Loucy (cell line): ENCODE data around the gene PCDHGA6.

ENCODE experiments used
- H2AFZ ChIP-seq: fragments of 200-600 bp; sonication (generic); 2 replicates; pipeline ENCODE4 v1.6.0; 2016; ENCODE audit warnings: antibody characterized with exemption, mild to moderate bottlenecking, low read length, moderate library complexity
- H3F3A ChIP-seq: fragments of 200-600 bp; 2 replicates; pipeline ENCODE4 v1.6.0; 2016; ENCODE audit warnings: antibody characterized with exemption, low read depth, mild to moderate bottlenecking
- H3K27me3 ChIP-seq: fragments of 200-600 bp; sonication (generic); 2 replicates; pipeline ENCODE4 v1.6.1; 2014; ENCODE audit warnings: low read length, mild to moderate bottlenecking; ENCODE audit not compliant: insufficient read depth, poor library complexity, severe bottlenecking
- H3K36me3 ChIP-seq: fragments of 200-600 bp; sonication (generic); 2 replicates; pipeline ENCODE4 v1.6.1; 2016; ENCODE audit warnings: low read length; ENCODE audit not compliant: insufficient read depth
- H3K4me1 ChIP-seq: fragments of 200-600 bp; sonication (generic); 2 replicates; pipeline ENCODE4 v1.5.1; 2014; ENCODE audit warnings: low read length, mild to moderate bottlenecking; ENCODE audit not compliant: insufficient read depth, poor library complexity, severe bottlenecking
- H3K4me2 ChIP-seq: fragments of 200-600 bp; sonication (generic); 2 replicates; pipeline ENCODE4 v1.6.0; 2014; ENCODE audit warnings: antibody characterized with exemption, low read length, low read depth, mild to moderate bottlenecking; ENCODE audit not compliant: poor library complexity, severe bottlenecking
- H3K4me3 ChIP-seq: fragments of 200-600 bp; sonication (generic); 2 replicates; pipeline ENCODE4 v1.5.1; 2014; ENCODE audit warnings: low read length, mild to moderate bottlenecking, mixed read lengths; ENCODE audit not compliant: poor library complexity, severe bottlenecking
- H3K79me2 ChIP-seq: fragments of 200-600 bp; sonication (generic); 2 replicates; pipeline ENCODE4 v1.6.1; 2014; ENCODE audit warnings: low read length; ENCODE audit not compliant: insufficient read depth
- H3K9ac ChIP-seq: fragments of 200-600 bp; sonication (generic); 2 replicates; pipeline ENCODE4 v1.6.0; 2014; ENCODE audit warnings: mild to moderate bottlenecking, low read depth, low read length, moderate library complexity; ENCODE audit not compliant: poor library complexity, severe bottlenecking
- H3K9me2 ChIP-seq: fragments of 200-600 bp; sonication (generic); replicated peaks from 2 replicates; pipeline ENCODE4 v1.6.1; 2016; ENCODE audit warnings: low read depth, low read length, mixed read lengths
- H3K9me3 ChIP-seq: fragments of 200-600 bp; sonication (generic); 2 replicates; pipeline ENCODE4 v1.6.1; 2014; ENCODE audit warnings: mild to moderate bottlenecking, antibody characterized with exemption, low read length, low read depth; ENCODE audit not compliant: insufficient read depth
- H4K20me1 ChIP-seq: fragments of 200-600 bp; sonication (generic); 2 replicates; pipeline ENCODE4 v1.6.0; 2014; ENCODE audit warnings: antibody characterized with exemption, low read length, mild to moderate bottlenecking; ENCODE audit not compliant: insufficient read depth, poor library complexity, severe bottlenecking
- EZH2phosphoT487 ChIP-seq: fragments of 200-600 bp; IDR thresholded peaks from 2 replicates; pipeline ENCODE4 v1.6.1; 2018; ENCODE audit warnings: antibody characterized with exemption, mild to moderate bottlenecking, moderate library complexity, borderline replicate concordance
- TF ChIP-seq, protein P1 (sequence below): fragments of 200-600 bp; sonication (generic); conservative IDR thresholded peaks from 2 replicates; pipeline ENCODE4 v1.5.1; 2014; ENCODE audit warnings: mild to moderate bottlenecking, antibody characterized with exemption, low read length

Gene PCDHGA6

DNA sequence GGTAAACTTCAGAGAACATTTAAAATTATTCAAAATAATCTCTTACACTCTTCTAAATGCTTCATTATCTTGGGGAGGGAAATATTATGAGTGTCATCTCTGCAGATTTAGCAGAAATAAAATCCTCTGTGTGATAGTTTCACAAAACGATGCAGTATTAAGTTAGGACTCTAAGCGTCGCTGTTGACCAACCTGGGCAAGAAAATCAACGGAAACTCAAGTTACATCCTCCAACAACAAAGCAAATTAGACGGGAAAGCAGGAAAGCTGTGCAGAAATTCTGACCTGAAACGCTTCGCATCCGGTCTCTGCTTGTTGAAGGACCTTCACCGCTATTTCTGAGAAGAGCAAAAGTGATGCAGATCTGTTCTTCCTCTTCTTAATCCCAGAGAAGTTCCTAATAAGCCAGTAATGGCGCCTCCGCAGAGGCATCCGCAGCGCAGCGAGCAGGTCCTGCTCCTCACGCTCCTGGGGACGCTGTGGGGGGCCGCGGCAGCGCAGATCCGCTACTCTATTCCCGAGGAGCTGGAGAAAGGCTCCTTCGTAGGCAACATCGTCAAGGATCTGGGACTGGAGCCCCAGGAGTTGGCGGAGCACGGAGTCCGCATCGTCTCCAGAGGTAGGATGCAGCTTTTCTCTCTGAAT, at the start of gene PCDHGA6:
PCDHGA6 (plus strand) TSS at position 219 of the 645 bp plus-strand sequence; CDS start at position 412, 193 bp downstream.
- no peak within 1 kb of the TSS for H3K4me3 ChIP-seq
- no peak within 1 kb of the TSS for H3K4me2 ChIP-seq
- peaks cover 2% of the 10 kb centered on the region; the same call in 1 of the 2 replicates for H3K9me3 ChIP-seq
- no peak within 1 kb of the TSS for H2AFZ ChIP-seq
- no peaks in the 10 kb centered on the region for H4K20me1 ChIP-seq
- no peak within 1 kb of the TSS for H3K9ac ChIP-seq
- H3K4me1 ChIP-seq: no peaks in the 10 kb centered on the region
- no peaks in the 10 kb centered on the region for H3K9me2 ChIP-seq
- no peaks in the 10 kb centered on the region for H3K27me3 ChIP-seq
- H3K79me2 ChIP-seq: no peaks in the 10 kb centered on the region
- no peaks in the 10 kb centered on the region for H3K36me3 ChIP-seq
- H3F3A ChIP-seq: no peaks in the 10 kb centered on the region
- no peak for TF ChIP-seq EZH2phosphoT487
- TF ChIP-seq, protein P1, sequence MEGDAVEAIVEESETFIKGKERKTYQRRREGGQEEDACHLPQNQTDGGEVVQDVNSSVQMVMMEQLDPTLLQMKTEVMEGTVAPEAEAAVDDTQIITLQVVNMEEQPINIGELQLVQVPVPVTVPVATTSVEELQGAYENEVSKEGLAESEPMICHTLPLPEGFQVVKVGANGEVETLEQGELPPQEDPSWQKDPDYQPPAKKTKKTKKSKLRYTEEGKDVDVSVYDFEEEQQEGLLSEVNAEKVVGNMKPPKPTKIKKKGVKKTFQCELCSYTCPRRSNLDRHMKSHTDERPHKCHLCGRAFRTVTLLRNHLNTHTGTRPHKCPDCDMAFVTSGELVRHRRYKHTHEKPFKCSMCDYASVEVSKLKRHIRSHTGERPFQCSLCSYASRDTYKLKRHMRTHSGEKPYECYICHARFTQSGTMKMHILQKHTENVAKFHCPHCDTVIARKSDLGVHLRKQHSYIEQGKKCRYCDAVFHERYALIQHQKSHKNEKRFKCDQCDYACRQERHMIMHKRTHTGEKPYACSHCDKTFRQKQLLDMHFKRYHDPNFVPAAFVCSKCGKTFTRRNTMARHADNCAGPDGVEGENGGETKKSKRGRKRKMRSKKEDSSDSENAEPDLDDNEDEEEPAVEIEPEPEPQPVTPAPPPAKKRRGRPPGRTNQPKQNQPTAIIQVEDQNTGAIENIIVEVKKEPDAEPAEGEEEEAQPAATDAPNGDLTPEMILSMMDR: no peak

DNA sequence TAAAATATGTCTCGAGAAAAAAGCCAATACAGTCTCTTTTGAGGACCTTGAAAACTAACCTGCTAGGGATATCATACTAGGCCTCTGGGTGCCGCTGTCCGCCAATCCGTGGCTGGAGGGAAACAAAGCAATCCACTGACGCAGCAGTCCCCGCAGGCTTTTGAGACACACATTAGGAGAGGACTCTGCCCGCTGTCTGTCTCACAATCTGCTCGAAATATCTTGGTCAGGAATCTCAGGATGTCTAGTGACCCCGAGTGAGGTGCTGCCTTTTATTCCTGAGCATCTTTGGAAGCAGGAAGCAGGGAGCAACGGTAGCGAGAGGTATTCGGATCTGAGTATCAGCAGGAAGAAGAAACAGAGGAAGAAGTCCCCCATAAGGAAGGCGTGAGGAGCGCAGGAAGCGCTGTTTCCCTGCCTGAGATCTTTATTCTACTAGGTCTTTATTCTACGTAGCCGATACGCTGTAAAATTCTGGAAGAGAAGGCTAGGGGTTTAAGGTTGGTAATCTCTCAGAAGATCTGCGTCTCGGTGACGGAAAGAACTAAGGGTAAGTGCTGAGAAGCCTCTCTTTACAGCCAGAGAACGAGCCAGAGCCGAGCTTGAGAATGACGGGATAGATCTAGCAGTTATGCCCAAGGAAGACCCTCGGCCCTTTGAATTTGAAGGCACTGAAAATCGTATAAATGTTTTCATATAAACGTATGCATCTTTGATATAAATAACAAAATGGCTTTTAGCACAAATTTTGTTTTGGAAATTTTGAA, 47.4 kb upstream of the PCDHGA6 start:
- Histone ChIP-seq H3K4me2 (peak overlapping the region; percentile 73), H3K79me2 (no peaks in the 10 kb centered on the region), H3K9me2 (no peaks in the 10 kb centered on the region), H3K4me3 (peak overlapping the region; percentile 75), H3K36me3 (no peaks in the 10 kb centered on the region), H3K9me3 (no peaks in the 10 kb centered on the region; the same call in 1 of the 2 replicates), H3F3A (no peaks in the 10 kb centered on the region), H3K9ac (peak overlapping the region; percentile 68), H2AFZ (peak overlapping the region; percentile 95), H4K20me1 (no peaks in the 10 kb centered on the region), H3K4me1 (no peaks in the 10 kb centered on the region), H3K27me3 (no peaks in the 10 kb centered on the region)
- TF ChIP-seq, protein P1: peak; percentile 63
- no peak for TF ChIP-seq EZH2phosphoT487

DNA sequence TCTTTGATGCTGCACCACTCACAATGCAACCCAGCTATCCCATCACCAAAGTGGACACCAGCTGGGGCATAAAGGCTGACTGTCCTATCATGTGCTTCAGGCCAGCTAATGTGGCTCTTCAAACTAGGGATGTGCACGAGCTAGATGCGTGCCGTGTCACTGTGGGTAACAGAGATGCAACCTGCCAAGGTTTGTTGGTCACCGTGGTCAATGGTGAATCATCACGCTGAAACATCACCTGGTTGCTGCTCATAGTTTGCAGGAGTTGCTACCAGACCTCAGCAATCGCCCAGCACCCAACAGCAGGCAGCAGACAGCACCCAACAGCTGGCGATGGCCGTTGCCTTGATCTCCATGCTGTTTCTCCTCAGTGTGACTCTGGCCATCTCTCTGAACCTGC, 45.5 kb upstream of the PCDHGA6 start:
- Histone ChIP-seq H4K20me1 (no peaks in the 10 kb centered on the region), H2AFZ (no peak overlapping the region), H3F3A (no peaks in the 10 kb centered on the region), H3K4me2 (no peak overlapping the region), H3K27me3 (no peaks in the 10 kb centered on the region), H3K9me3 (no peaks in the 10 kb centered on the region), H3K79me2 (no peaks in the 10 kb centered on the region), H3K4me3 (no peak overlapping the region), H3K4me1 (no peaks in the 10 kb centered on the region), H3K9ac (no peak overlapping the region), H3K9me2 (no peaks in the 10 kb centered on the region), H3K36me3 (no peaks in the 10 kb centered on the region)
- TF ChIP-seq, protein P1: no peak
- TF ChIP-seq EZH2phosphoT487: no peak
